Mesothelial cell of epicardium (in vitro differentiated cells): Measurements from ENCODE around the gene CTU2. TPM values are rescaled to one million over a fixed set of nuclear protein-coding genes. Genes with fewer than 3 reads are reported as not detected.

Source experiments
- DNase-seq, 2 experiments: peaks; one replicate each; pipeline ENCODE4 v3.0.0; 2021; ENCODE audit warnings: low spot score in 2 of 2; ENCODE audit not compliant: unreplicated experiment in 2 of 2
- H3K27ac Mint-ChIP-seq: 2 replicates; pipeline ENCODE4 v1.8.0; 2021; ENCODE audit warnings: mixed read lengths
- H3K27me3 Mint-ChIP-seq: 2 replicates; pipeline ENCODE4 v1.8.0; 2021; ENCODE audit warnings: low read depth, mixed read lengths
- H3K36me3 Mint-ChIP-seq: 2 replicates; pipeline ENCODE4 v1.8.0; 2021; ENCODE audit warnings: mixed read lengths
- H3K4me1 Mint-ChIP-seq: 2 replicates; pipeline ENCODE4 v1.8.0; 2021; ENCODE audit warnings: mixed read lengths
- H3K4me3 Mint-ChIP-seq: 2 replicates; pipeline ENCODE4 v1.8.0; 2021; ENCODE audit warnings: mild to moderate bottlenecking, moderate library complexity, mixed read lengths
- H3K9me3 Mint-ChIP-seq: 2 replicates; pipeline ENCODE4 v1.8.0; 2021; ENCODE audit warnings: mixed read lengths
- total RNA-seq: library from RNA; stranded (reverse); gene quantifications from 3 replicates; pipeline ENCODE4 v1.2.1, GENCODE V29; 2021
- TF ChIP-seq, protein P1 (sequence below): fragments of 200-600 bp; sonication (generic); IDR thresholded peaks from one replicate; pipeline ENCODE4 v1.5.0; 2021; ENCODE audit warnings: antibody characterized with exemption; ENCODE audit not compliant: unreplicated experiment

The CTU2 gene
- total RNA-seq, 1 donor from 2014 or later: 22.2 TPM

GRCh38 chr16:88755745-88756443 lies 49.6 kb downstream of the CTU2 start:
- DNase-seq: no peak
- no peaks in the 10 kb centered on the region for H3K27me3 Mint-ChIP-seq
- H3K27ac Mint-ChIP-seq: no peak overlapping the region
- peaks cover 26% of the 10 kb centered on the region for H3K4me1 Mint-ChIP-seq
- H3K9me3 Mint-ChIP-seq: no peaks in the 10 kb centered on the region
- H3K36me3 Mint-ChIP-seq: no peaks in the 10 kb centered on the region
- H3K4me3 Mint-ChIP-seq: no peak overlapping the region
- TF ChIP-seq, protein P1, sequence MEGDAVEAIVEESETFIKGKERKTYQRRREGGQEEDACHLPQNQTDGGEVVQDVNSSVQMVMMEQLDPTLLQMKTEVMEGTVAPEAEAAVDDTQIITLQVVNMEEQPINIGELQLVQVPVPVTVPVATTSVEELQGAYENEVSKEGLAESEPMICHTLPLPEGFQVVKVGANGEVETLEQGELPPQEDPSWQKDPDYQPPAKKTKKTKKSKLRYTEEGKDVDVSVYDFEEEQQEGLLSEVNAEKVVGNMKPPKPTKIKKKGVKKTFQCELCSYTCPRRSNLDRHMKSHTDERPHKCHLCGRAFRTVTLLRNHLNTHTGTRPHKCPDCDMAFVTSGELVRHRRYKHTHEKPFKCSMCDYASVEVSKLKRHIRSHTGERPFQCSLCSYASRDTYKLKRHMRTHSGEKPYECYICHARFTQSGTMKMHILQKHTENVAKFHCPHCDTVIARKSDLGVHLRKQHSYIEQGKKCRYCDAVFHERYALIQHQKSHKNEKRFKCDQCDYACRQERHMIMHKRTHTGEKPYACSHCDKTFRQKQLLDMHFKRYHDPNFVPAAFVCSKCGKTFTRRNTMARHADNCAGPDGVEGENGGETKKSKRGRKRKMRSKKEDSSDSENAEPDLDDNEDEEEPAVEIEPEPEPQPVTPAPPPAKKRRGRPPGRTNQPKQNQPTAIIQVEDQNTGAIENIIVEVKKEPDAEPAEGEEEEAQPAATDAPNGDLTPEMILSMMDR: no peak

DNA sequence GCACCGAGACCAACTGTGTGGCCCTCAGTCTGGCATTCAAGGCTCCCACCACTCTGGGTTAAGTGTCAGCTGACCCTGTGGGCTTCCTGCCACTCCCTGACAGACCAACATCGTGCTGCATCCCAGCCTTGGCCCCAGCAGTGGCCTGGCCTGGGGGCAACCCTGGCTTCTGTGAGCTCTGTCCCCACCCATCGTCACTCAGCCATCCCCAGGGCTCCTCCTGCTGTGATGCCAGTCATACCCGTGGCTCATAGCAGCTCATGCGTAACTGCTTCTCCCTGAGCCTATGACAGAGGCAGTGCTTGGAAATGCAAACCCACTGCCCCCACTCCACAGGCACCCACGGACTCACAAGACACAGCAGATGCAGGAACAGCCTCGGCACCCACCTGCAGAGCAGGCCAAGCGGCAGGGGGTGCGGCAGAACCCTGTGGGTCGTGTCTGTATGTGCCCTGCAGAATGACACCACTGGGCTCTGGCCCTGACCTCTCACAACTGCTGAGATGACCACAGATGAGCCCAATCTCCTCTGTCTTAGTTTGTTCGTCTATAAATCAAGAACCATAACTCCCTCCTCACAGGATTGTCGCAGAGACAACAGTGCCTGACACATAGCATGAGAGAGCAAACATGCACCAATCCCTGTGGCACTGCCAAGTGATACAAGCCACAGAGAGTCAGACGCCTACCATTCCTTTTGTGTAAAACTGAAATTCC lies 52.1 kb downstream of the CTU2 start:
- no peaks in the 10 kb centered on the region for H3K9me3 Mint-ChIP-seq
- TF ChIP-seq, protein P1: no peak
- H3K27me3 Mint-ChIP-seq: no peaks in the 10 kb centered on the region
- no peak for DNase-seq
- peaks cover 41% of the 10 kb centered on the region for H3K4me1 Mint-ChIP-seq
- H3K27ac Mint-ChIP-seq: no peak overlapping the region
- H3K36me3 Mint-ChIP-seq: no peaks in the 10 kb centered on the region
- no peak overlapping the region for H3K4me3 Mint-ChIP-seq

DNA sequence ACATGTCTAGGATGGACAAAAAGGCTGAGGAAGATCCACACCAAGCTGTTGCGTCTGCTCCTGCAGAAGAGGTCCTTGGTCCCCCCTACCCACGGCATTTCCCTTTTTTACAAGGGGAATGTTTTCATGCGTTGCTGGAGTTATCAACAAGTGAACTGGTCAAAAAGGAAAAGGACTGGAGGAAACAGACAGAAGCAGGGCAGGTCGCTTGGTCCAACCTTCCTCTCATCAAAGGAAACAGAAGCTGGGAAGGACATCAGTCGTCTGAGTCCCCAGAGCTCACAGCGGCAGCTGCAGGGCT lies 52.6 kb downstream of the CTU2 start:
- no peak overlapping the region for H3K4me3 Mint-ChIP-seq
- H3K36me3 Mint-ChIP-seq: no peaks in the 10 kb centered on the region
- peak overlapping the region; percentile 43 for H3K27ac Mint-ChIP-seq
- DNase-seq: no peak
- H3K9me3 Mint-ChIP-seq: no peaks in the 10 kb centered on the region
- no peaks in the 10 kb centered on the region for H3K27me3 Mint-ChIP-seq
- TF ChIP-seq, protein P1: no peak
- peaks cover 44% of the 10 kb centered on the region for H3K4me1 Mint-ChIP-seq

- no peak for DNase-seq
- no peaks in the 10 kb centered on the region for H3K27me3 Mint-ChIP-seq
- no peaks in the 10 kb centered on the region for H3K36me3 Mint-ChIP-seq
- TF ChIP-seq, protein P1: no peak
- peak overlapping the region; percentile 88 for H3K27ac Mint-ChIP-seq
- no peak overlapping the region for H3K4me3 Mint-ChIP-seq
- peaks cover 48% of the 10 kb centered on the region for H3K4me1 Mint-ChIP-seq
- no peaks in the 10 kb centered on the region for H3K9me3 Mint-ChIP-seq
Measured at GRCh38 chr16:88759245-88759975, 53.1 kb downstream of the CTU2 start.

DNA sequence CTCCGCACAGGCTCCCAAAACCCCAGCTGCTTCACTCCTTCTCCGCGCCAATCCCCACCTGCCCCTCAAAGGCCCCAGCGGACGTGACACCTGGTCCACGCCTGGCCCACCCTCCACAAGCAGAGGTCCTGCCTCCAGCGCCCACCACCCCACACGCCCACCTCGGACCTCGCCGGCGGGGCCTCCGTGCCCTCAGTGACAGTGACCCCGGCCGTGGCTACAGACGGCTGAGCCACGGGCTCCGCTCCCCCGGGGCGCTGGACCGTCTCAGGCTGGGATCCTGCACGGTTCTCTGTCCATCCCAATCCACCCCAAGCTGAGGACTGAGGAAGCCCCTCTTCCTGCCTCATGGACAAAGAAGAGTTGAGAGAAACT lies 53.7 kb downstream of the CTU2 start:
- Mint-ChIP-seq H3K4me3 (no peak overlapping the region), H3K9me3 (no peaks in the 10 kb centered on the region), H3K4me1 (peaks cover 50% of the 10 kb centered on the region), H3K36me3 (no peaks in the 10 kb centered on the region), H3K27me3 (no peaks in the 10 kb centered on the region), H3K27ac (peak overlapping the region; percentile 67)
- TF ChIP-seq, protein P1: no peak
- DNase-seq: no peak
